ENCODE data around the gene PHLPP1.

PHLPP1 gene

GRCh38 chr18:62810682-62811081, 95.3 kb downstream of the PHLPP1 start:
- no peak for DNase-seq (ENCODE audit: low read depth)

DNA sequence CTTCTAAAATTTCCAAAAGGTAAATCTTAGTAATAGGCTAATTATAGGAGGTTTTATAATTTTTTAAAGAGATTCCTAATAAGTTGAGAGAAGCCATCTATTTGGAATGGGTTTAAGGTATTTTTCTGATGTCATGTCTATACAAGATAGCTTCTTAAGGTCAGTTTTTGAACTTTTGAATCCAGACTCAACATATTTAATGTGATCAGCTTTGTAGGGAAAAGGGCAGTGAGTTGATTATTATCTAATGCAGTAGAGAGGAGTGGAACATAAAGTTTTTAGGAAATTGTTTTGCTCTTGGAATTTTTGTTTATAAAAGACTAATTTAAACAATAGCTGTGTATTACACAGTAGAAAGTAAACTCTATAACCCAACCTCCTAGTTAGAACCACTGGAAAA, 96.3 kb downstream of the PHLPP1 start:
- no peak for DNase-seq (ENCODE audit: low read depth)

DNA sequence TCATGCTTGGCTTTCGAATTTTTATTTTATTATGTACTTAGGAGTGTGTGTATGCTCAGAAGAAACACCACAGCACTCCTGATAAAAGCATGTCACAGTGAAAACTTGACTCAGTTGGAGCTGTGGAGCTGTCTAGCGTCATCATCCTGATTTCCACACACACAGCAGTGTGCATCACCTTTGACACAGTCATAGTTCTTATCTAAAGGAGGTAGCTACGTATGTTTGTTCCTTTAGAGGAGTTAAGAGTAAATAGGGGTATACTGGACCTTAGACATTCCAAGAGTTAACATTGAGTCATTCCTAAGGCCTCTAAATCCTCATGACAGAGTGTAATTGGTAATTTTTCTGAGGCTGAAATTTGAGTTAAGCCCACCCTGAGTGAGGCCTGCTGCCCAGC, 96.9 kb downstream of the PHLPP1 start:
- no peak for DNase-seq (ENCODE audit: low read depth)

GRCh38 chr18:62812876-62813275, 97.5 kb downstream of the PHLPP1 start:
- DNase-seq (ENCODE audit: low read depth), result no peak

- no peak for DNase-seq (ENCODE audit: low read depth)
Measured at GRCh38 chr18:62814132-62814759, 98.9 kb downstream of the PHLPP1 start.

- no peak for DNase-seq (ENCODE audit: low read depth)
Measured at GRCh38 chr18:62825382-62825781, 110.0 kb downstream of the PHLPP1 start.

DNA sequence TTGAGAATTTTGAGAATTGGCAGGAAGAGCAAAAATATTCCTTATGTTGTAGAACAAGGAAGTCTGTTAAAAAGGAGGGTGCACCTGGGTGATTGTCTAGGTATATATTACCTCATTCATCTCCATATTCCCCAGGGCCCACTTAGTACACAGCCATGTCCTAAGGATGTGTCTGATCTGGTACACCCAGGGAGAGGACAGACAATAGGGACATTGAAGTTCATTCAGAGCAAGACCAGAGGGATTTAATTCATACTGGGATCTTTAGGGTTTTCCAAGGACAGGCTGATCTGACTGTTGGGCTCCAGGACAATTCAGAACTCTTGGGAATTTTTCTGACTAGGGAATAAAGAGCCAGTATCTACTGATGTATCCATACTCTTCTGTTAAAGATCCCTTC, 112.1 kb downstream of the PHLPP1 start:
- DNase-seq (ENCODE audit: low read depth), result no peak

DNA sequence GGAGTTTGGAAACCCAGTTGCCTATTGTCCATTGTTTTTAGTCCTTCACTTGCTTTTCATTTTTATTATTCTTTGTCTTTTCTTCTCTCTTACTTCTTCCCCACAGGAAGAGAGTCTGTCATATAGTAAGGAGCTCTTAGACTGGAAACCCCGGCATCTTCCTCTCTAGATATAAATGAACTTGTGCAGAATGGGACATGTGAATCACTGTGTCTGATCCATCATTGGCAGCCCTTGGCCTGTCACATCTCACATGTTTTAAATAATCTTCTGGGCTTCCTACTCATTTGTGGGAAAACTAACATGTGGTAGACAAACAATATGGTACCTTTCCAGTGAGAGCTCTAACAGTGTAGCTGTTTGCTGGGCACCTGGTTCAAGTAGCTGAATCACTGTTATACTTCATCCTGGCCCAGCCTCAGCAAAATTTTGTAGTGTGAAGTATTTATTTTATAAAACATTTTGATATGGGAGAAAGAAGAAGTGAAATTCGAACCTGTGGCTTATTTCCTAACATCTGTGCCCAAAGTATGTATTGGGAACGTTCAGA, 112.8 kb downstream of the PHLPP1 start:
- DNase-seq (ENCODE audit: low read depth), result no peak

GRCh38 chr18:62828852-62829251, 113.5 kb downstream of the PHLPP1 start:
- no peak for DNase-seq (ENCODE audit: low read depth)

- no peak for DNase-seq (ENCODE audit: low read depth)
Measured at GRCh38 chr18:62829936-62830335, 114.6 kb downstream of the PHLPP1 start.

GRCh38 chr18:62832282-62832681, 116.9 kb downstream of the PHLPP1 start:
- no peak for DNase-seq (ENCODE audit: low read depth)

DNA sequence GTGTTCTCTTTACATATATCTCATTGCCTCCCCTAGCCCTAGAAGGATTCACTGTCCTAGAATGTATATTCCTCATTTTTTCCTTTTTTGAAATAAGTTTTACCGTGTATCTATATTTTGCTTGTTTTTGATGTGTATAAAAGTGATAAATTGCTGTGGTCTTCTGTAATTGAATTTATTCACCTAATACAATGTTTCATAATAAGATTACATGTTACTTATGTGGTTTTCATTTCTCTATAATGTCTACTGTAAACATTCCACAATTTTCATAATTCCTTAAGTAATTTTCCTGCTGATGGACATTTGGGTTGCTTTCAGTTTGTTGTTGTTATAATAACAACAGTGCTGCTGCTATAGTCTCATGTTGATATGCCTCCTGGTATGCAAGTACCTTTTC, 118.2 kb downstream of the PHLPP1 start:
- no peak for DNase-seq (ENCODE audit: low read depth)

DNA sequence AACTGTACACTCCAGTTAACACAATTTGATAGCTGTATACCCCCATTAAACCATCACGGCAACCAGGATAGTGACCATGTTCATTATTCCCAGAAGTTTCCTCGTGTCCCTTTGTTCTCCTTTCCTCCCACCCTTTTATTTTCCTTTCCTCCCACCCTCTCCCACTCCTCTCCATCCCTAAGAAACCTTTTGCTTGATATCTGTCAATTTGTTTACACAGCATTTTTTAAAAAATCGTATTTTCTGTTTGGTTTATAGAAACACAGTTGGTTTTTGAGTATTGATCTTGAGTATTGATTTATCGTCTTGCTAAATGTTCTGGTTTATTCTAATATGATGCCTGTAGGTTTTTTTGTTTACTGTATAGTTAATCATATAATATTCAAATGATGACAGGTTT, 119.4 kb downstream of the PHLPP1 start:
- DNase-seq (ENCODE audit: low read depth), result no peak

DNA sequence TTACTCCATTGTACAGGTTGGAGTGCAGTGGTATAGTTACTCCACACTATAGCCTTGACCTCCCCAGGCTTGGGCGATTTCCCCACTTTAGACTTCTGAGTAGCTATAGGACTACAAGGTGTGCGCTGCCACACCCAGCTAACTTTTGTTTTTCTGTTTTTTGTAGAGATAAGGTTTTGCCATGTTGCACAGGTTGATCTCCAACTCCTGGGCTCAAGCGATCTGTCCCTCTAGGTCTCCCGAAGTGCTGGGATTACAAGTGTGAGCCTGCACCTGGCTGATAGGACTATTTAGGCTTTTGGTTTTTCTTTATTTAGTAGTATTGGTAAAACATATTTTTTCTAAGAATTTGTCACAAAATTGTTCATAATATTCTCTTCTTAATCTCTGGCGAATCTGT, 121.7 kb downstream of the PHLPP1 start:
- no peak for DNase-seq (ENCODE audit: low read depth)

- DNase-seq (ENCODE audit: low read depth), result no peak
Measured at GRCh38 chr18:62838475-62839098, 123.2 kb downstream of the PHLPP1 start.

DNA sequence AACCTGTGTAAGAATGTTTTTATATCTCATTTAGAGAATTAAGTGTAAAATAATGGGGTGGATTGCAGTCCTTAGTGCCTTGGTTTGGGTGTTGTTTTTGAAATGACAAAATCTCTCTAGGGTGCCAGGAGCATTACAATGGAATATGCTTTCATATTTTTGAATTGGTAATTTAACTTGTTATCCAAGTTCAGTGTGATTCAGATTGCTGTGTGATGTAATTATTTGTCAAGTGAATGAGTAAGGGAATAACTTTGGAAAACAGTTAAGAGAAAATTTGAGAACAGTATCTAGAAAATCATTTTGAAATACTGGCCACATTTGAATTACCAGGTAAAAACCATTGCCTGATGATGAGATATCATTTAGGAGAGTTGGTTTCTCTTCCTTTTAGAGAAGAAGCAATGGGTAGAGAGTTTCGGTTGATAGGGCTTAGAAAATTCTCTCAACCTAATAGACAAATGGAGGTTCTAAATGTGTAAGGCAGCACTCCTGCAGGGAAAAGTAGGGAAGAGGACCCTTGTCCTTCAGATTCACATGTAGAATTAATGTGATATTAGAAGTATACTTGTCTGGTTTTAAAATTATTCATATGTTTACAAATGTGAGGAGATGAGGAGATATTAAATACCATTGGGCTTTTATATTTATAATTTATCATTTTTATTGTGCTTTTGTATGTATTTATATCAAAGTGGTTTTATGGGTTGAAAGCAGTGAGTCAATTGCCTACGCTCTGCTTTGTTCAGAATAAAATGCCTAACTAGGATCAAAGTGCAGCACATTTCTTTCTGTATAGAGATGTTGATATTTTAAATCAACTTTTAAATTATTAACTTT, 124.8 kb downstream of the PHLPP1 start:
- DNase-seq (ENCODE audit: low read depth), result no peak

DNA sequence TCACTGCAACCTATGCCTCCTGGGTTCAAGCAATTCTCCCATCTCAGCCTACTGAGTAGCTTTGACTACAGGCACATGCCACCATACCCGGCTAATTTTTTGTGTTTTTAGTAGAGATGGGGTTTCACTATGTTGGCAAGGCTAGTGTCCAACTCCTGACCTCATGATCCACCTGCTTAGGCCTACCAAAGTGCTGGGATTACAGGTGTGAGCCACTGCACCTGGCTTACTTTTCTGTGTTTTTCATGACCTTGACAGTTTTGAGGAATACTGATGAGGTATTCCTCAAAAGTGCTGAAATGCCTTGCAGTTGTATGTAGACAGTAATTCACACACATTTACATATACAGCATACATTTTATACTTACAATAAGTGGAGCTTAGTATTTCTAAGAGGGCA, 126.1 kb downstream of the PHLPP1 start:
- DNase-seq (ENCODE audit: low read depth), result no peak

DNA sequence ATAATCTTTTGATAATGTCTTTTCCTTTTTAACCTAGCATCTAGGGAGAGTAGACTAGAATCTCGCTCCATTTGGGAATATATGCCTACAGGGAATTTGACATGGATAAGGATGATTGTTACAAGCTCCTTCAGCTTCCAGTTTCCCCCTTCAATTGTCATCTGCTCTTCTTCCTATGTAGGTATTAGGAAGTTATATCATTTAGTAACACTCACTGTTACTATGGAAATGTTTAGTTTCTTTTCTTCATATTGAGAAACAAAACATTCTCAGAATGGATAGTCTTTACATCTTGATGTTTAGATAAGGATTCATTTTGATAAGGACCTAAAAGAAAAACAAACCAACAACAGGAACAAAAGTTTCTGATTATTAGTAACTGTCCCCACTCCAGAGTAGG, 127.6 kb downstream of the PHLPP1 start:
- DNase-seq (ENCODE audit: low read depth), result no peak

GRCh38 chr18:62844850-62845643, 129.7 kb downstream of the PHLPP1 start:
- DNase-seq (ENCODE audit: low read depth), result no peak

DNA sequence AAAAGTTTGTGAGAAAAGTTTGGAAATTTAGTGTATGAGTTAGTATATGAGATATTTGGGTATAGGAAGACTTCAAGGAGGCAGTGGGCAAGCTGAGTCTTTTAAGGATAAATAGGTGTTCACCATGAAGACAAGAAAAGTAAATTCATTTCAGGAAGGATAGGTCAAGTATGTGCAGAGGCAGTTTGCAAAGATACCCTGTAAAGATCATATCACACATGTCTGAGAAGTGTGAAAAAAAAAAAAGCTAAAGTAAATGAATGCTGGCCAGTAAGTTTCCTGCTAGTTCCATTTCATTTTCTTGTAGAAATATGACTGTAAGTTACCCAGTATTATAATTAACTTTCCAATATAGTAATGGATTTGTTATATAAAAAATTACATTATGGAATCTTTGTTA, 131.0 kb downstream of the PHLPP1 start:
- DNase-seq (ENCODE audit: low read depth), result no peak

- DNase-seq (ENCODE audit: low read depth), result no peak
Measured at GRCh38 chr18:62847081-62847480, 131.7 kb downstream of the PHLPP1 start.

DNA sequence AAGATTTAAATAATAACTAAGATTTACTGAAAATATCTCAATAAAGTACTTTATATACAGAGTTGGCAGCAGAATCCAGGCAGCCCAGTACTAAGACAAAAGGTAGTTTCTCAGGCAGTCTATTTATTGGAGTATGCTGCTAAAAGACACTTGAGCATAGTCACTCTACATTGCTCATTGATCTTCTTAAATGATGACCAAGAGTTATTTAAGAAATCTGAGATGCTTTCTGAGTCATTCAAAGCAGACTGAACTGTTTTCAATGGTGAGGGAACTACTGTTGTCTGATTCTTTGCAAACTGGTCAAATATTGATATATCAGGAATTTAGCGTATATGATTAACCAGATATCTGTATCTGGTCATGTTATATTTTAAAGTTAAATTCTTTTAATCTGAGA, 133.6 kb downstream of the PHLPP1 start:
- no peak for DNase-seq (ENCODE audit: low read depth)
